NAMALWA (cell line): ENCODE measurements around the gene GLT8D2.

Source experiments
- DNase-seq: peaks from one replicate; pipeline ENCODE4 v3.0.0-alpha.2; 2015; ENCODE audit warnings: low spot score

The GLT8D2 gene

GRCh38 chr12:103947871-103948555 is 102.0 kb downstream of the GLT8D2 start:
- DNase-seq = no peak

- no peak for DNase-seq
Measured at GRCh38 chr12:103944964-103945363, 105.0 kb downstream of the GLT8D2 start.
